ENCODE results near the gene GIMAP1. TPM values are rescaled to one million over a fixed set of nuclear protein-coding genes. Genes with fewer than 3 reads are reported as not detected.

GIMAP1 gene
- total RNA-seq, 1 donor from 2014 or later, result not detected

DNA sequence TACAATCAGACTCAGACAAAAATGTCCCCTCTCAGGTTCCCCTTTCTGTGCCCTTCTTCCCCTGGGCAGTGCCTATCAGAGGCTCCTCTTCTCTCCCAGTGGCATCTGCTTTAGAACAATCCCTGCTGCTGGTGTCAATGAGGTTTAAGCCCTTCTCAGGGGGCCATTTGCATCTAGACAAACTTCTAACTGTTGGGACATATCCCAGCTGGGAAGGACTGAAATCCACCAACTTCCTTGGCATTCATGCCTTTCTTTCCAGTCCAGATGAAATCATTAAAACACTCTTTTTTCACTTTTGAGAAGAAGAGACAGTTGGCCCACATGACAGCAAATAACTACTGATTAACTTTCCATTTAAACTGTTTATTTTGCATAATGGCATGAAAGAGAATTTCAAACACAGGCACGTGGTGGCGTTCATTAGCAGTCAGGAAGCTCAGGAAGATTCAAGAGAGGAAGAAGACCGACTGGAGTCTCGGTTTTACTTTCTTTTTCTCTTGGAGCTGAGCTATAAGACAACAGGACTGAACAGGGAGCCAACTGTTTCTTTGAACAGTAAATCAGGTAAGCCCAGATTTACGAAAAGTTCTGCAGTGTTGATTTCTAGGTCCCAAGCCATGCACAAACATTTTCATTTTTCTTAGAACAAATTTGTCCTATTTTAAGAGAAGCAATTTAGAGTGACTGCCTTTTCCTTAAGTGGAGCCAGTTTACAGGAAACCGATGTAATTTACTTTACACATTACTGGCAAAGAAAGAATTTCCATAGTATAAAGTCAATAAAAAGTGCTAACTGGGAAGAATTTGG lies 31.0 kb upstream of the GIMAP1 start, which contains the start of gene GIMAP2:
Gene GIMAP2, plus strand, starts transcription at position 488 of the 811 bp plus-strand sequence. CDS start 1,354 bp downstream, outside the sequence.
- DNase-seq (ENCODE audit: low read depth, low spot score), result no peak
- Mint-ChIP-seq H3K27ac (ENCODE audit: unreplicated experiment) (no peak within 1 kb of the TSS), H3K4me3 (no peak within 1 kb of the TSS), H3K36me3 (ENCODE audit: low read depth) (no peaks in the 10 kb centered on the region), H3K9me3 (peaks cover 5% of the 10 kb centered on the region), H3K27me3 (ENCODE audit: low read depth) (peaks cover 61% of the 10 kb centered on the region), H3K4me1 (no peaks in the 10 kb centered on the region)
- TF ChIP-seq, protein P1, sequence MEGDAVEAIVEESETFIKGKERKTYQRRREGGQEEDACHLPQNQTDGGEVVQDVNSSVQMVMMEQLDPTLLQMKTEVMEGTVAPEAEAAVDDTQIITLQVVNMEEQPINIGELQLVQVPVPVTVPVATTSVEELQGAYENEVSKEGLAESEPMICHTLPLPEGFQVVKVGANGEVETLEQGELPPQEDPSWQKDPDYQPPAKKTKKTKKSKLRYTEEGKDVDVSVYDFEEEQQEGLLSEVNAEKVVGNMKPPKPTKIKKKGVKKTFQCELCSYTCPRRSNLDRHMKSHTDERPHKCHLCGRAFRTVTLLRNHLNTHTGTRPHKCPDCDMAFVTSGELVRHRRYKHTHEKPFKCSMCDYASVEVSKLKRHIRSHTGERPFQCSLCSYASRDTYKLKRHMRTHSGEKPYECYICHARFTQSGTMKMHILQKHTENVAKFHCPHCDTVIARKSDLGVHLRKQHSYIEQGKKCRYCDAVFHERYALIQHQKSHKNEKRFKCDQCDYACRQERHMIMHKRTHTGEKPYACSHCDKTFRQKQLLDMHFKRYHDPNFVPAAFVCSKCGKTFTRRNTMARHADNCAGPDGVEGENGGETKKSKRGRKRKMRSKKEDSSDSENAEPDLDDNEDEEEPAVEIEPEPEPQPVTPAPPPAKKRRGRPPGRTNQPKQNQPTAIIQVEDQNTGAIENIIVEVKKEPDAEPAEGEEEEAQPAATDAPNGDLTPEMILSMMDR (conservative IDR thresholded peaks at IDR 0.05), result no peak

- no peak overlapping the region for H3K27ac Mint-ChIP-seq (ENCODE audit: unreplicated experiment)
- TF ChIP-seq, protein P1 (conservative IDR thresholded peaks at IDR 0.05), result no peak
- no peaks in the 10 kb centered on the region for H3K4me1 Mint-ChIP-seq
- H3K27me3 Mint-ChIP-seq (ENCODE audit: low read depth), result peaks cover 60% of the 10 kb centered on the region
- H3K9me3 Mint-ChIP-seq, result peaks cover 5% of the 10 kb centered on the region
- no peak for DNase-seq (ENCODE audit: low read depth, low spot score)
- H3K36me3 Mint-ChIP-seq (ENCODE audit: low read depth), result no peaks in the 10 kb centered on the region
- no peak overlapping the region for H3K4me3 Mint-ChIP-seq
Measured at GRCh38 chr7:150686030-150686631, 30.3 kb upstream of the GIMAP1 start.

GRCh38 chr7:150688630-150689029 lies 27.8 kb upstream of the GIMAP1 start:
- H3K4me3 Mint-ChIP-seq, result no peak overlapping the region
- DNase-seq (ENCODE audit: low read depth, low spot score), result no peak
- TF ChIP-seq, protein P1 (conservative IDR thresholded peaks at IDR 0.05), result no peak
- no peak overlapping the region for H3K27ac Mint-ChIP-seq (ENCODE audit: unreplicated experiment)
- H3K36me3 Mint-ChIP-seq (ENCODE audit: low read depth), result no peaks in the 10 kb centered on the region
- H3K27me3 Mint-ChIP-seq (ENCODE audit: low read depth), result peaks cover 54% of the 10 kb centered on the region
- H3K4me1 Mint-ChIP-seq, result no peaks in the 10 kb centered on the region
- peaks cover 5% of the 10 kb centered on the region for H3K9me3 Mint-ChIP-seq

- H3K9me3 Mint-ChIP-seq, result peaks cover 3% of the 10 kb centered on the region
- H3K27me3 Mint-ChIP-seq (ENCODE audit: low read depth), result peaks cover 51% of the 10 kb centered on the region
- DNase-seq (ENCODE audit: low read depth, low spot score), result no peak
- H3K36me3 Mint-ChIP-seq (ENCODE audit: low read depth), result no peaks in the 10 kb centered on the region
- H3K27ac Mint-ChIP-seq (ENCODE audit: unreplicated experiment), result no peak overlapping the region
- no peaks in the 10 kb centered on the region for H3K4me1 Mint-ChIP-seq
- TF ChIP-seq, protein P1 (conservative IDR thresholded peaks at IDR 0.05), result no peak
- no peak overlapping the region for H3K4me3 Mint-ChIP-seq
Measured at GRCh38 chr7:150695654-150696053, 20.8 kb upstream of the GIMAP1 start.

- Mint-ChIP-seq H3K27me3 (ENCODE audit: low read depth) (peaks cover 30% of the 10 kb centered on the region), H3K27ac (ENCODE audit: unreplicated experiment) (no peak overlapping the region), H3K4me1 (no peaks in the 10 kb centered on the region), H3K4me3 (no peak overlapping the region), H3K36me3 (ENCODE audit: low read depth) (peaks cover 6% of the 10 kb centered on the region), H3K9me3 (peaks cover 19% of the 10 kb centered on the region)
- no peak for DNase-seq (ENCODE audit: low read depth, low spot score)
- TF ChIP-seq, protein P1 (conservative IDR thresholded peaks at IDR 0.05), result no peak
Measured at GRCh38 chr7:150703209-150703608, 13.2 kb upstream of the GIMAP1 start.
